Measurements from ENCODE around the gene CMIP. TPM values are rescaled to one million over a fixed set of nuclear protein-coding genes. Genes with fewer than 3 reads are reported as not detected.
"Not testable (repeated sequence)": the region's sequence is repeated elsewhere in the genome, so short reads cannot be mapped to it uniquely, and the experiment has no call there.

The CMIP gene
- total RNA-seq, 1 experiment from 2014 or later = 10.7 TPM

- Histone ChIP-seq H3K4me3 (no peak overlapping the region), H3K27ac (no peak overlapping the region), H3K36me3 (no peaks in the 10 kb centered on the region; the same call in 1 of the 2 replicates), H3K9me3 (replicated peaks) (peaks cover 9% of the 10 kb centered on the region; the same call in 1 of the 2 replicates), H3K4me1 (replicated peaks) (peaks cover 54% of the 10 kb centered on the region), H3K27me3 (replicated peaks) (no peaks in the 10 kb centered on the region)
- no peak for DNase-seq (ENCODE audit: low read depth in 1 of 2, low spot score in 2 of 2)
These were observed 71.1 kb downstream of the CMIP start for GRCh38 chr16:81515721-81516120.

- Histone ChIP-seq H3K4me1 (replicated peaks) (peaks cover 49% of the 10 kb centered on the region), H3K9me3 (replicated peaks) (peaks cover 1% of the 10 kb centered on the region; the same call in 1 of the 2 replicates), H3K4me3 (no peak overlapping the region), H3K27ac (no peak overlapping the region), H3K27me3 (replicated peaks) (no peaks in the 10 kb centered on the region), H3K36me3 (no peaks in the 10 kb centered on the region)
- DNase-seq (ENCODE audit: low read depth in 1 of 2, low spot score in 2 of 2) = no peak
These were observed 72.0 kb downstream of the CMIP start for GRCh38 chr16:81516478-81517149.

GRCh38 chr16:81517150-81517499 is 72.5 kb downstream of the CMIP start:
- no peaks in the 10 kb centered on the region for H3K36me3 ChIP-seq
- no peaks in the 10 kb centered on the region for H3K27me3 ChIP-seq (replicated peaks)
- H3K4me3 ChIP-seq = no peak overlapping the region
- H3K4me1 ChIP-seq (replicated peaks) = peaks cover 49% of the 10 kb centered on the region
- H3K9me3 ChIP-seq (replicated peaks) = no peaks in the 10 kb centered on the region
- DNase-seq (ENCODE audit: low read depth in 1 of 2, low spot score in 2 of 2) = no peak
- H3K27ac ChIP-seq = peak overlapping the region; percentile 6; the same call in 1 of the 2 replicates

GRCh38 chr16:81517629-81518438 is 73.2 kb downstream of the CMIP start:
- H3K27ac ChIP-seq = peak overlapping the region; percentile 6; the same call in 1 of the 2 replicates
- no peaks in the 10 kb centered on the region for H3K9me3 ChIP-seq (replicated peaks)
- peaks cover 54% of the 10 kb centered on the region for H3K4me1 ChIP-seq (replicated peaks)
- H3K4me3 ChIP-seq = no peak overlapping the region
- H3K27me3 ChIP-seq (replicated peaks) = no peaks in the 10 kb centered on the region
- H3K36me3 ChIP-seq = no peaks in the 10 kb centered on the region
- DNase-seq (ENCODE audit: low read depth in 1 of 2, low spot score in 2 of 2) = no peak

GRCh38 chr16:81518439-81518757 is 73.8 kb downstream of the CMIP start:
- H3K27ac ChIP-seq = no peak overlapping the region
- no peaks in the 10 kb centered on the region for H3K9me3 ChIP-seq (replicated peaks)
- no peaks in the 10 kb centered on the region for H3K27me3 ChIP-seq (replicated peaks)
- peaks cover 54% of the 10 kb centered on the region for H3K4me1 ChIP-seq (replicated peaks)
- no peak overlapping the region for H3K4me3 ChIP-seq
- H3K36me3 ChIP-seq = no peaks in the 10 kb centered on the region
- DNase-seq (ENCODE audit: low read depth in 1 of 2, low spot score in 2 of 2) = no peak

- Histone ChIP-seq H3K4me1 (replicated peaks) (peaks cover 54% of the 10 kb centered on the region), H3K27me3 (replicated peaks) (no peaks in the 10 kb centered on the region), H3K27ac (no peak overlapping the region), H3K9me3 (replicated peaks) (no peaks in the 10 kb centered on the region), H3K36me3 (0 out of 2 replicates have a peak, but pooled peaks cover 6% of the 10 kb centered on the region), H3K4me3 (no peak overlapping the region)
- no peak for DNase-seq (ENCODE audit: low read depth in 1 of 2, low spot score in 2 of 2)
These were observed 74.9 kb downstream of the CMIP start for GRCh38 chr16:81519301-81520150.

- Histone ChIP-seq H3K4me3 (no peak overlapping the region), H3K9me3 (replicated peaks) (no peaks in the 10 kb centered on the region), H3K4me1 (replicated peaks) (peaks cover 55% of the 10 kb centered on the region), H3K27ac (no peak overlapping the region), H3K27me3 (replicated peaks) (no peaks in the 10 kb centered on the region), H3K36me3 (0 out of 2 replicates have a peak, but pooled peaks cover 6% of the 10 kb centered on the region)
- DNase-seq (ENCODE audit: low read depth in 1 of 2, low spot score in 2 of 2) = no peak
These were observed 75.5 kb downstream of the CMIP start for GRCh38 chr16:81520151-81520470.

- no peak for DNase-seq (ENCODE audit: low read depth in 1 of 2, low spot score in 2 of 2)
- Histone ChIP-seq H3K27me3 (replicated peaks) (no peaks in the 10 kb centered on the region), H3K36me3 (0 out of 2 replicates have a peak, but pooled peaks cover 6% of the 10 kb centered on the region), H3K4me3 (no peak overlapping the region), H3K4me1 (replicated peaks) (peaks cover 60% of the 10 kb centered on the region), H3K27ac (no peak overlapping the region), H3K9me3 (replicated peaks) (no peaks in the 10 kb centered on the region)
These were observed 76.0 kb downstream of the CMIP start for GRCh38 chr16:81520560-81521135.

GRCh38 chr16:81521141-81521626 is 76.6 kb downstream of the CMIP start:
- Histone ChIP-seq H3K9me3 (replicated peaks) (no peaks in the 10 kb centered on the region), H3K36me3 (0 out of 2 replicates have a peak, but pooled peaks cover 8% of the 10 kb centered on the region), H3K27me3 (replicated peaks) (no peaks in the 10 kb centered on the region), H3K4me3 (no peak overlapping the region), H3K4me1 (replicated peaks) (peaks cover 66% of the 10 kb centered on the region), H3K27ac (no peak overlapping the region)
- DNase-seq (ENCODE audit: low read depth in 1 of 2, low spot score in 2 of 2) = no peak

GRCh38 chr16:81522108-81522701 is 77.6 kb downstream of the CMIP start:
- H3K36me3 ChIP-seq = 0 out of 2 replicates have a peak, but pooled peaks cover 10% of the 10 kb centered on the region
- peaks cover 75% of the 10 kb centered on the region for H3K4me1 ChIP-seq (replicated peaks)
- no peaks in the 10 kb centered on the region for H3K9me3 ChIP-seq (replicated peaks)
- no peaks in the 10 kb centered on the region for H3K27me3 ChIP-seq (replicated peaks)
- no peak overlapping the region for H3K27ac ChIP-seq
- H3K4me3 ChIP-seq = no peak overlapping the region
- DNase-seq (ENCODE audit: low read depth in 1 of 2, low spot score in 2 of 2) = no peak

GRCh38 chr16:81522851-81523250 is 78.2 kb downstream of the CMIP start:
- H3K27ac ChIP-seq; DNase-seq (ENCODE audit: low read depth in 1 of 2, low spot score in 2 of 2): not testable (repeated sequence)
- H3K36me3 ChIP-seq = 0 out of 2 replicates have a peak, but pooled peaks cover 10% of the 10 kb centered on the region

GRCh38 chr16:81523387-81524115 is 78.9 kb downstream of the CMIP start:
- Histone ChIP-seq H3K4me1 (replicated peaks) (peaks cover 76% of the 10 kb centered on the region), H3K9me3 (replicated peaks) (no peaks in the 10 kb centered on the region), H3K27ac (no peak overlapping the region), H3K27me3 (replicated peaks) (no peaks in the 10 kb centered on the region), H3K4me3 (no peak overlapping the region), H3K36me3 (0 out of 2 replicates have a peak, but pooled peaks cover 10% of the 10 kb centered on the region)
- peak; percentile 42 to 74 for DNase-seq (ENCODE audit: low read depth in 1 of 2, low spot score in 2 of 2)

More at GRCh38 chr16:81522851-81523250, 78.2 kb downstream of the CMIP start:
- H3K27me3 ChIP-seq (replicated peaks); H3K4me3 ChIP-seq; H3K9me3 ChIP-seq (replicated peaks): not testable (repeated sequence)
- H3K4me1 ChIP-seq (replicated peaks) = peaks cover 75% of the 10 kb centered on the region
